MM.1S (cell line): Measurements from ENCODE around the gene SNX25.
A peak's percentile ranks its signal among the peaks of the same experiment; 100 is the strongest.

ENCODE experiments used
- DNase-seq: peaks from one replicate; pipeline ENCODE4 v3.0.0-alpha.2; 2015
- H2AFZ ChIP-seq: fragments of 300-600 bp; sonication (generic); 2 replicates; pipeline ENCODE4 v1.6.0; 2016; ENCODE audit warnings: antibody characterized with exemption, low read length
- H3F3A ChIP-seq: fragments of 300-600 bp; sonication (generic); 2 replicates; pipeline ENCODE4 v1.6.1; 2016; ENCODE audit warnings: mild to moderate bottlenecking, antibody characterized with exemption, low read length, moderate library complexity, mixed read lengths; ENCODE audit not compliant: insufficient read depth
- H3K27ac ChIP-seq: fragments of 300-600 bp; sonication (generic); 2 replicates; pipeline ENCODE4 v1.5.1; 2016; ENCODE audit warnings: mild to moderate bottlenecking, low read length
- H3K27me3 ChIP-seq: fragments of 300-600 bp; sonication (generic); replicated peaks from 2 replicates; pipeline ENCODE4 v1.6.0; 2016; ENCODE audit warnings: low read length; ENCODE audit not compliant: insufficient read depth
- H3K36me3 ChIP-seq: fragments of 300-600 bp; sonication (generic); replicated peaks from 2 replicates; pipeline ENCODE4 v1.6.1; 2016; ENCODE audit warnings: mild to moderate bottlenecking, low read length, mixed read lengths; ENCODE audit not compliant: insufficient read depth
- H3K4me1 ChIP-seq: fragments of 300-600 bp; sonication (generic); 2 replicates; pipeline ENCODE4 v1.6.1; 2016; ENCODE audit warnings: low read length, mixed read lengths
- H3K4me2 ChIP-seq: fragments of 300-600 bp; sonication (generic); 2 replicates; pipeline ENCODE4 v1.6.0; 2016; ENCODE audit warnings: low read depth, low read length
- H3K4me3 ChIP-seq: fragments of 300-600 bp; sonication (generic); 2 replicates; pipeline ENCODE4 v1.5.1; 2016; ENCODE audit warnings: low read length, mixed read lengths
- H3K79me2 ChIP-seq: fragments of 300-600 bp; sonication (generic); 2 replicates; pipeline ENCODE4 v1.6.1; 2016; ENCODE audit warnings: mixed run types, low read length, mixed read lengths
- H3K9ac ChIP-seq: fragments of 300-600 bp; sonication (generic); 2 replicates; pipeline ENCODE4 v1.6.1; 2016; ENCODE audit warnings: low read length, mixed read lengths
- H3K9me2 ChIP-seq: fragments of 300-600 bp; sonication (generic); replicated peaks from 2 replicates; pipeline ENCODE4 v1.6.1; 2016; ENCODE audit warnings: mild to moderate bottlenecking, low read length, mixed read lengths; ENCODE audit not compliant: insufficient read depth
- H3K9me3 ChIP-seq: fragments of 300-600 bp; sonication (generic); replicated peaks from 2 replicates; pipeline ENCODE4 v1.6.1; 2016; ENCODE audit warnings: mild to moderate bottlenecking, low read length, mixed read lengths; ENCODE audit not compliant: insufficient read depth
- H4K20me1 ChIP-seq: fragments of 300-600 bp; sonication (generic); 2 replicates; pipeline ENCODE4 v1.6.1; 2016; ENCODE audit warnings: mild to moderate bottlenecking, low read length, moderate library complexity, mixed read lengths; ENCODE audit not compliant: insufficient read depth
- EZH2 ChIP-seq: fragments of 300-600 bp; sonication (generic); optimal IDR thresholded peaks from 2 replicates; pipeline ENCODE3; 2017; ENCODE audit warnings: low read depth, mild to moderate bottlenecking, antibody characterized with exemption, low read length, mixed read lengths
- EZH2phosphoT487 ChIP-seq: fragments of 300-600 bp; sonication (generic); IDR thresholded peaks from 2 replicates; pipeline ENCODE4 v1.6.1; 2018; ENCODE audit warnings: antibody characterized with exemption, low read length
- TF ChIP-seq, protein P1 (sequence below): fragments of 300-600 bp; sonication (generic); IDR thresholded peaks from 2 replicates; pipeline ENCODE4 v1.5.1; 2016; ENCODE audit warnings: antibody characterized with exemption, low read length, mixed read lengths

The SNX25 gene

DNA sequence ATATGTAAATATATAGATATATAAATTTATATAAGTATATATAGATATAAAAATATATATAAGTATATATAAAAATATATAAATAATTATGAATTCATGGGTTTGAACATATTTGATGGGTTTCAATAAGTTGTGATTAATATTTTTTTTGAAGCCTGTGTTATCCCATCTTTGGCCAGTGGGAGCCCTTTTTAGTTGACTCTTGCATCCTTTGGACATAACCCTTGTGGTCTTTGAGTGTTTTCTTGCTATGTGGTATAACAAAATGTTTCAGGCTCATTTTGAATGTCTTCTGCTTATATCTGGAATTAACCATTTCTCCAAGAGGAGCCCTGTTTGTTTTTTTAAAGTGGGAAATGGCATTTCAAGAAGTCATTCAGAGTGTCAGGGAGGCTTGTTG is 15.2 kb downstream of the SNX25 start:
- no peaks in the 10 kb centered on the region for H3K9me3 ChIP-seq
- no peak for DNase-seq
- H3K36me3 ChIP-seq, result no peaks in the 10 kb centered on the region
- no peak overlapping the region for H3K9ac ChIP-seq
- no peaks in the 10 kb centered on the region for H3F3A ChIP-seq
- TF ChIP-seq EZH2 (no peak), EZH2phosphoT487 (no peak)
- TF ChIP-seq, protein P1, sequence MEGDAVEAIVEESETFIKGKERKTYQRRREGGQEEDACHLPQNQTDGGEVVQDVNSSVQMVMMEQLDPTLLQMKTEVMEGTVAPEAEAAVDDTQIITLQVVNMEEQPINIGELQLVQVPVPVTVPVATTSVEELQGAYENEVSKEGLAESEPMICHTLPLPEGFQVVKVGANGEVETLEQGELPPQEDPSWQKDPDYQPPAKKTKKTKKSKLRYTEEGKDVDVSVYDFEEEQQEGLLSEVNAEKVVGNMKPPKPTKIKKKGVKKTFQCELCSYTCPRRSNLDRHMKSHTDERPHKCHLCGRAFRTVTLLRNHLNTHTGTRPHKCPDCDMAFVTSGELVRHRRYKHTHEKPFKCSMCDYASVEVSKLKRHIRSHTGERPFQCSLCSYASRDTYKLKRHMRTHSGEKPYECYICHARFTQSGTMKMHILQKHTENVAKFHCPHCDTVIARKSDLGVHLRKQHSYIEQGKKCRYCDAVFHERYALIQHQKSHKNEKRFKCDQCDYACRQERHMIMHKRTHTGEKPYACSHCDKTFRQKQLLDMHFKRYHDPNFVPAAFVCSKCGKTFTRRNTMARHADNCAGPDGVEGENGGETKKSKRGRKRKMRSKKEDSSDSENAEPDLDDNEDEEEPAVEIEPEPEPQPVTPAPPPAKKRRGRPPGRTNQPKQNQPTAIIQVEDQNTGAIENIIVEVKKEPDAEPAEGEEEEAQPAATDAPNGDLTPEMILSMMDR, result peak; percentile 19
- H3K4me2 ChIP-seq, result no peak overlapping the region
- H3K27ac ChIP-seq, result no peak overlapping the region
- no peaks in the 10 kb centered on the region for H4K20me1 ChIP-seq
- H3K4me1 ChIP-seq, result no peaks in the 10 kb centered on the region
- no peaks in the 10 kb centered on the region for H3K9me2 ChIP-seq
- H3K79me2 ChIP-seq, result peaks cover 96% of the 10 kb centered on the region
- no peak overlapping the region for H3K4me3 ChIP-seq
- no peaks in the 10 kb centered on the region for H3K27me3 ChIP-seq
- no peak overlapping the region for H2AFZ ChIP-seq

DNA sequence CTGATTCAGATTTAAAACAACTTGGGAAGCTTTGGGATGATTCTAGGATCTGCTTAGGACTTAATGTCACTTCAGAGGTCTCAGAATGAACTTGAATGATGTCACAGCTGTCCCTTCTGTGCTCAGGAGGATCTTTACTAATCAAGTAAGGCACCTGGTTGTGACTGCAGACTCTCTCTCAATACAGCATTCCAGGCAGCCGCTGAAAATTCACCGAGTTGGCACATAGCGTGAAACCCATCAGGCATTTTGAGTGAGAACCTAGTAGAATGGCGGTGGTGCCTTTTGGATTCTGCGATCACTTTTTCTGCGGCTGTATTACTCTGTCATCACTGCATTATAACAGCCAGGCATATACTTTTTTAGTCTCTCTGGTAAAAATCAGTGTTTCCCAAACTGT is 16.5 kb downstream of the SNX25 start:
- H3K27me3 ChIP-seq, result no peaks in the 10 kb centered on the region
- no peaks in the 10 kb centered on the region for H3K4me1 ChIP-seq
- H3K4me3 ChIP-seq, result no peak overlapping the region
- TF ChIP-seq EZH2phosphoT487, result no peak
- TF ChIP-seq, protein P1, result no peak
- no peak for TF ChIP-seq EZH2
- no peak overlapping the region for H3K9ac ChIP-seq
- H3F3A ChIP-seq, result no peaks in the 10 kb centered on the region
- peaks cover 96% of the 10 kb centered on the region for H3K79me2 ChIP-seq
- DNase-seq, result no peak
- H2AFZ ChIP-seq, result no peak overlapping the region
- H3K9me2 ChIP-seq, result no peaks in the 10 kb centered on the region
- H3K36me3 ChIP-seq, result no peaks in the 10 kb centered on the region
- H3K9me3 ChIP-seq, result no peaks in the 10 kb centered on the region
- H3K27ac ChIP-seq, result no peak overlapping the region
- H4K20me1 ChIP-seq, result no peaks in the 10 kb centered on the region
- no peak overlapping the region for H3K4me2 ChIP-seq

DNA sequence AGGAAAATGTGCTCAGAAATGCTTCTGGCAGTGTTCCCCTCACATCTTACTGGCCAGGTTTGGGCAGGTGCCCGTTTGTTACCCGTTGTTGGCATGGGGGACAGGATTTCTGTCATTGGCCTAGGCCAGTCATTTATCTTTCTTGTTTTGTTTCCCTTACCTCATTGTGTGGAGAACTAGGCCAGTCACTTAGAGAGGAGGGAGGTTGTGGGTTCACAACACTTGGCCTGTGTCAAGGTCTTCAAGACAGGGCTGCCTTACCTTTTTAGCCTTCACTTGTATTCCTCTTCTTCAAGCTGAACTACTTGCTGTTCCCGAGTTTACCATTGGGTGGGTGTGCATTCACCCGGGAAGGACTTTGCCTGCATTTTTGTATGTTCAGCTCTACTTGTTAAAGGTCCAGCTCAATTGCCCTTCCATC is 17.7 kb downstream of the SNX25 start:
- DNase-seq, result no peak
- H3K4me3 ChIP-seq, result no peak overlapping the region
- H3K36me3 ChIP-seq, result no peaks in the 10 kb centered on the region
- no peaks in the 10 kb centered on the region for H3K4me1 ChIP-seq
- no peaks in the 10 kb centered on the region for H3K9me3 ChIP-seq
- no peak overlapping the region for H3K4me2 ChIP-seq
- no peaks in the 10 kb centered on the region for H3K9me2 ChIP-seq
- peaks cover 93% of the 10 kb centered on the region for H3K79me2 ChIP-seq
- no peaks in the 10 kb centered on the region for H3F3A ChIP-seq
- TF ChIP-seq EZH2phosphoT487 (no peak), EZH2 (no peak)
- TF ChIP-seq, protein P1, result no peak
- H3K27ac ChIP-seq, result no peak overlapping the region
- H2AFZ ChIP-seq, result no peak overlapping the region
- H3K27me3 ChIP-seq, result no peaks in the 10 kb centered on the region
- no peaks in the 10 kb centered on the region for H4K20me1 ChIP-seq
- no peak overlapping the region for H3K9ac ChIP-seq
